GM21737 (cell line): ENCODE measurements around the gene POMZP3.
"Not testable (repeated sequence)": the region's sequence is repeated elsewhere in the genome, so short reads cannot be mapped to it uniquely, and the experiment has no call there.

Experiments
- ATAC-seq: cut with Tn5 transposase; IDR thresholded peaks from one replicate; pipeline ENCODE4 v1.9.1; 2021; ENCODE audit warnings: mild to moderate bottlenecking, moderate library complexity; ENCODE audit not compliant: unreplicated experiment

Gene POMZP3

GRCh38 chr7:76626989-76627642 is at the start of gene POMZP3:
Gene POMZP3 (minus strand): TSS chr7:76627279. CDS start chr7:76626064, 1,215 bp downstream.
- ATAC-seq = peak; percentile 80

- not testable (repeated sequence) for ATAC-seq
These were observed 48.7 kb upstream of the POMZP3 start for GRCh38 chr7:76675783-76676182.

GRCh38 chr7:76673346-76673745 is 46.3 kb upstream of the POMZP3 start:
- not testable (repeated sequence) for ATAC-seq

- not testable (repeated sequence) for ATAC-seq
These were observed 32.1 kb upstream of the POMZP3 start for GRCh38 chr7:76659212-76659611.

- ATAC-seq = not testable (repeated sequence)
These were observed 29.3 kb upstream of the POMZP3 start for GRCh38 chr7:76656425-76656824.

- not testable (repeated sequence) for ATAC-seq
These were observed 15.5 kb upstream of the POMZP3 start for GRCh38 chr7:76642620-76643019.

- peak; percentile 80 for ATAC-seq
These were observed 10.1 kb upstream of the POMZP3 start for GRCh38 chr7:76637061-76637691.

- peak; percentile 44 for ATAC-seq
These were observed 498 bp downstream of the POMZP3 start for GRCh38 chr7:76626581-76626980.

- ATAC-seq = not testable (repeated sequence)
These were observed 7.5 kb downstream of the POMZP3 start for GRCh38 chr7:76619439-76620190.

- not testable (repeated sequence) for ATAC-seq
These were observed 13.3 kb downstream of the POMZP3 start for GRCh38 chr7:76613783-76614182.

- not testable (repeated sequence) for ATAC-seq
These were observed 14.8 kb downstream of the POMZP3 start for GRCh38 chr7:76612232-76612631.

- not testable (repeated sequence) for ATAC-seq
These were observed 17.2 kb downstream of the POMZP3 start for GRCh38 chr7:76609864-76610263.

GRCh38 chr7:76608469-76608868 is 18.6 kb downstream of the POMZP3 start:
- ATAC-seq = not testable (repeated sequence)

GRCh38 chr7:76606027-76606426 is 21.1 kb downstream of the POMZP3 start:
- ATAC-seq = peak; percentile 98

GRCh38 chr7:76600650-76601049 is 26.4 kb downstream of the POMZP3 start:
- ATAC-seq = not testable (repeated sequence)

- ATAC-seq = not testable (repeated sequence)
These were observed 27.0 kb downstream of the POMZP3 start for GRCh38 chr7:76600116-76600482.

- ATAC-seq = not testable (repeated sequence)
These were observed 28.4 kb downstream of the POMZP3 start for GRCh38 chr7:76598590-76599264.

- not testable (repeated sequence) for ATAC-seq
These were observed 29.8 kb downstream of the POMZP3 start for GRCh38 chr7:76597288-76597687.

GRCh38 chr7:76592694-76593093 is 34.4 kb downstream of the POMZP3 start:
- not testable (repeated sequence) for ATAC-seq

GRCh38 chr7:76591602-76592304 is 35.3 kb downstream of the POMZP3 start:
- not testable (repeated sequence) for ATAC-seq
